Stimulated activated CD8-positive, alpha-beta memory T cell treated with anti-CD3 and anti-CD28 coated beads, Interleukin-15, amount 100 ng/mL, for 24 hours (primary cell): ENCODE results near the gene EPYC.
"Not testable (repeated sequence)": the region's sequence is repeated elsewhere in the genome, so short reads cannot be mapped to it uniquely, and the experiment has no call there.

Experiments
- DNase-seq: peaks from one replicate; pipeline ENCODE4 v3.0.0-alpha.2; 2020; ENCODE audit warnings: low read depth

The EPYC gene

DNA sequence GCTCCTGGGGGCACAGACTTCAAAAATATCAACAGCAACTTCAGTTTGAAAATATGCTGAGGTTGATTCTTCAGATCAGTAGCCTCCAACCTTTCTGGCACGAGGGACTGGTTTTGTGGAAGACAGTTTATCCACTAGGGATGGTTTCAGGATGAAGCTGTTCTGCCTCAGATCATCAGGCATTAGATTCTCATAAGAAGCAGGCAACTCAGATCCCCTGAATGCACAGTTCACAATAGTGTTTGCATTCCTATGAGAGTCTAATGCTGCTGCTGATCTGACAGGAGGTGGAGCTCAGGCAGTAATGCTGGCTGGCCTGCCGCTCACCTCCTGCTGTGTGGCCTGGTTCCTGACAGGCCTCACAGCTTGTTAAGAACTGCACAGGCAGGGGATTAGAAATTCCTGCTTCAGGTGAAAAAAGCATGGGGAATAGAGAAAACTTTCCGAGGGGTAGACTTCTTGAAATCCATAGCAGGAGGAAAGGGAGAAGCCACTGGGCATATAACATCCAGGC lies 12.8 kb downstream of the EPYC start:
- DNase-seq = no peak

DNA sequence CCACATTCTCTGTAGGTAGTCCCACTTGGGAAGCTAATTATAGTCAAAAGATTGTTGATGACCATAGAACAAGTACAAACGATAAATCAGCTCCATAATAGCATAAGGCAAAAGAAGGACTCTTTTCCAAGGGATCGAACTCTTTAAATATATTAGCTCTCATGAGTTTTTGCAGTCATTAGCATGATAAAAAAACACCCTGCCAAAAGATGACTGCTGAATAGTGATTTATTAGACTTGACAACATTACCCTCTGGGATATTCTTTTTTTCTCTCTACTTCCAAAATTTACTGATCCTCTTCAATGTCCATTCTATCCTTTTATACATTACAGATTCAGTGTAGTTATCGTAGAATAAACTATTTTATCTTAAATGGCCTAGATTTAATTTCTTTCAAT lies 14.2 kb downstream of the EPYC start:
- no peak for DNase-seq

DNA sequence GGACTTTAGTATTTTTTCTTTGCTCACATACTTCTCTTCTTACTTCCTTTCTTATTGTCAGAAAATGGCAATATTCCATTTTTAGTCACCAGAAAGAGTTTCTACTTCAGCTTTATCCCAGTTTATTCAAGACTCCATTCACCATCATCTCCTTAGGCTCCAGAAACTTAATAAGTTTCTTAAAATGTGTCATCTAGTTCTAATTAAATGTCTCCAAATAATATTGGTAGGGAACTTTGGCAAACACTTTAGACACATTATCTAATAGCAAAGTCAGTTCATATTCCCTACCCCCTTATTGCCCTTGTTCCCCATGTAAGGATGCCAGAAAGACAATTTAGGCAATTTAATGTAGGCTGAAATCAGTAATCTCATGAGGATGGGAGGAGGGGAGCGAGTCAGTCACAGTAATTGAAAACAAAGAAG lies 15.1 kb downstream of the EPYC start:
- no peak for DNase-seq

DNA sequence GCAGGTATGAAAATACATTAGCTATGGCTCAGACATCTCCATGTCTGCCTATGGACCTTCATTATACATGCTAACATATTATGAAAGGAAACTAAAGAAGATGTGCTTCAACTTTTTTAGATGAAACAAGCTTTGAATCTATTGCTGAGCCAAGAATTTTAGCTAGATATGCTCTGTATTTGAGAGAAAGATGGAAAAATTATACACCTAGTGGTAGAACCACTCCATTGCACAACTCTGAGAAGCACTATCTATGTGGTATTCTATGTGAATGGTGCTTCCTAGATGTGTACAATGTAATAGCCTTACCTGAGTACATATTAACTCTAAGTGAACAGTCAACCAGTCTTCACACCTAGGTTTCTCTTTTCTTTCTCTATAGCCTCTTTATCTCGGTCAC lies 17.3 kb downstream of the EPYC start:
- no peak for DNase-seq

DNA sequence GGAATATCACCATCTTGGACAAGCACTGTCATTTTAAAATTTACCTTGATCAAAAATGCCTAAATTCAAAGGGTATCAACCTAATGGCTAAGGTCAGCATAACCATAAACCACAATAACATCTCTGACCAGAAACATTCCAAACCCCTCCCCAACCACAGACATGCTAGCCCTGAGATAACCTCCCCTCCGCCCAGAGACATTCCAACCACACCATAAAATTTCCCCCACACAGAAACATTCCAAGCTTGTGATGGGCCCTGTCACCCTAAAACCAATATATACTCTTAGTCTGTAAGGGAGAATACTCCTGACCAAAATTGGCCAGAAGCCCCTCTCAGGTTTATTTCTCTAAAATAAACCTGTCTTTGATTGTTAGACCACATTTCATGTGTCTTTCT lies 17.7 kb downstream of the EPYC start:
- DNase-seq = no peak

DNA sequence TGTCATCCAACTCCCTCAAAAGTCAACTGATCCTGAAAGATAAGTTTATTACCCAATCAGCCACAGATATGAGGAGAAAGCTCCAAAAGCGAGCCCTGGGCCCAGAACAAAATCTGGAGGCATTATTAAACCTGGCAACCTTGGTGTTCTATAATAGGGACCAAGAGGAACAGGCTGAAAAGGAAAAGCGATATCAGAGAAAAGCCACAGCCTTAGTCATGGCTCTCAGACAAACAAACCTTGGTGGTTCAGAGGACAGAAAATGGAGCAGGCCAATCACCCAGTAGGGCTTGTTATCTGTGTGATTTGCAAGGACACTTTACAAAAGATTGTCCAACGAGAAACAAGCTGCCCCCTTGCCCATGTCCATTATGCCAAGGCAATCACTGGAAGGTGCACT lies 19.4 kb downstream of the EPYC start:
- DNase-seq = not testable (repeated sequence)

DNA sequence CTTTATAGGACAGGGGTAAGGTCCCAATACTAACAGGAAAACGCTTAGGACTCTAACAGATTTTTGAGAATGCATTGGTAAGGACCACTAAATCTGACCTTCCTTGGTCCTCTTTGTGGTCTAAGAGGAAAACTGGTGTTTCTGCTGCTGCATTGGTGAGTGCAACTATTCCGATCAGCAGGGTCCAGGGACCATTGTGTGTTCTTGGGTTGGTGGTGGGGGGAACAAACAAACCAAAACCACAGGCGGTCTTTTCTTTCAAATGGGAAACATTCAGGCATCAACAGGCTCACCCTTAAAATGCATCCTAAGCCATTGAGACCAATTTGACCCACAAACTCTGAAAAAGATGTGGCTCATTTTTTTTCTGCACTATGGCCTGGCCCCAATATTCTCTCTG lies 20.7 kb downstream of the EPYC start:
- no peak for DNase-seq

DNA sequence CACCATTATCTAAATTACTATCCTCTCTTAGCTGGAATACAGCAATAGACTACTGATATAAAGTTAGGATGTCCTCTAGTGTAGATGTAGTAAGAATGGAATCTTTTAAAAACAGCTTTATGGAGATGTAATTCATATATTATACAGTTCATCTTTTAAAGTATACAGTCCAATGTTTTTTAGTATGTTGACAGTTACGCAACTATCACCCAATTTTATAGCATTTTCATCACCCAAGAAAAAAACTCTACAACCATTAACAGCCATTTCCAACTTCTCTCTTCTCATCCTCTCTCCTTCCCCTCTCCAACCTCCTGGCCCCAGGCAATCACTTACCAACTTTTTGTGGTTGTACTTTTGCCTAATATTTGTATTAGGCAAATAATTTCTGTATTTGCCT lies 22.6 kb downstream of the EPYC start:
- DNase-seq = no peak

DNA sequence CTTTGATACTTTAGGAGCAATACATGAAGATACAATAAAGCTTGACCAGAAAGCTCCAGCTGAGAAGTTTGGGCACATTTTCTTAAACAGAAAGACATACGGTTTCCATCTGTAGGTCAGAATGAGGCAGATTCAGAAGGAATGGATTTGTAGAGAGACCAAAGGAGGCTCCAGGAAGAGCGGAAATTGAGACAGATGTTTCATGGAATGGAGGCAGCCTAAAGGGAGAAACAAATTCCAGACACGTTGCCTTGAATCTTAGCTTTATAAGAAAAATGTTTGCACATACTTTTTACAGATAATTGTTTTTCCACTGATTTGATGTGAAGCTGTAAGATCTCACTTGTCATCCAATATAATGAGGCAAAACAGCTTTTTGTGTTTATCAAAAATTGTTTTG lies 24.8 kb downstream of the EPYC start:
- no peak for DNase-seq

DNA sequence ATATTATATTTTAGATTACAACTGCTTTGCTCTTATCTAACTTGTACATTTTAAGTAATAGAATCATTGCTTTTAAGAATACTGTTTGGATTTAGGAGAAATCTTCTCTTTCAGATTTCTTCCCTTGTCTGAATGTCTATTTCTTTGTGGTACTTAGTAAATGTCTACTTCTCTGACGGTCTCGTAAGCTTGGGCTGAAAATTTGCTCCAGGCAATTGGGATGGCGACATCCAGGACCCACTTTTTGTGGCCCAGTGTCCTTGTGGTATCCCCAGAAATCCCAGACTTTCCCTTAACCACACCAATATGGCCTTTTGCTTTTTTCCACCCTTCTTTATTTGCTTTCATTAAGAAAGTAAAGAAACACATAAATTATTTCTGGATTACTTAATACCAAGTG lies 25.8 kb downstream of the EPYC start:
- no peak for DNase-seq

DNA sequence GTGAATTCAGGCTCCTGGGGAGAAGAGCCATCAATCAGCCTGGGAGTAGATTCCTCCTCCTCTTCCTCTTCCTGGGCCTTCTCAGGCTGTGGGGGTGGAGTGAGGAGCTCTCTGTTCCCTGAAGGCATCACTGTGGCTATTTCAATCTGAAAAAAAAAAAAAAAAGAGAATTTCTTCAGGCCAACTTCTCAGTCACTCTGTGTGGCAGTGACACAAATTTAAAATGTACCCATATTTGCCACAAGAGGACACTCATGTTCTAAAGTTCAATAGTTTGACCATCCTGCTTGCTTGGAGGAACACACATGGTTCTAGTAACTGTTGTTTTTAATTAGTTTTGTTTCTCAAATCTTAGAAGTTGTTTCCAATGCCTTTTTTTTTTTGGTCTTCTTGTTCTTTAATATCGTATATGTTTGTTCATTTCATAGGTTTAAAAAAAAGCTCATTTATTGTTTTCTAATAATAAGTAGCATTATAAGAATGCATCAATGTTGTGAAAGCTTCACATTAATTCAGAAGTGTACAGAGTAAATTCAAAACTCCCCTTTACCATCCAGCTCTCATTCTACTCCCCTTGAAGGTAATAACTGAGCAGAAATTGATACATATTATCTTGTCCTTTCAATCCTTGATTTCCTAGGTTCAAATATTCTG lies 26.5 kb downstream of the EPYC start:
- DNase-seq = no peak

DNA sequence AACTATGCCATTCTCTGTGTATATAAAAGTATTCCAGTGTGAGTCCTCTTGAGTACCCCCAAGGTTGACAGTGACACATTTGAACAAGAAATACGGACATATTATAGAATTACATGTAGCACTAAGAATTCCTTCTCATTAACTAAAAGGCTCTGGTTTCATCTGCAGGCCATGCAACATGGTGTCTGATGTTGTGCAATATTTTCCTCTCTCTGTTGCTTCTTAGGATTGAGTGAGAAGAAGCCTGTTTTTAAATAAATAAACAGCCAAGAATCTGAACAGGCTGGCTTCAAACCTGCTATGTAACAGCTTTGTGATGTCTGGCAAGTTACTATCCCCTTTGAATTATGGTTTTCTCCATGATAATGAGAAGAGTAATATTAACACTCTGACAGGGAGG lies 27.5 kb downstream of the EPYC start:
- DNase-seq = no peak

DNA sequence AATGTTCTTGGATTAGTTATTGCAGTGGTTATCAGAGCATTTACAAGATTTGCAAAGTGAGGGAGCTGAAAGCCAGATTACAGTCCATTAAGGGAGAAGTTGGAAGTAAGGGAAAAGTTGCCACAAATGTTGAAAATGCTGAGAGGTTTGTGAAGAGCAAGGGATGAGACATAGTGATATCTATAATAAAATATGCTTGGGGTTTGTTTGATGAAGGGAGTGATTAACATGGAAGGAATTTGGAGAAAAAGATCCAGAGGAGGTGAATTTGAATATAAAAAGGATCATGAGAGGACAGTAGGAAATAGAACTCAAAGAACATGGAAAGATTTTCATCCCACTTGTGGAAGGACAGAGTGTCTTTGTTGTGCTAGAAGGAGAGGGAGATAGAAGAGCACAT lies 30.5 kb downstream of the EPYC start:
- DNase-seq = no peak

DNA sequence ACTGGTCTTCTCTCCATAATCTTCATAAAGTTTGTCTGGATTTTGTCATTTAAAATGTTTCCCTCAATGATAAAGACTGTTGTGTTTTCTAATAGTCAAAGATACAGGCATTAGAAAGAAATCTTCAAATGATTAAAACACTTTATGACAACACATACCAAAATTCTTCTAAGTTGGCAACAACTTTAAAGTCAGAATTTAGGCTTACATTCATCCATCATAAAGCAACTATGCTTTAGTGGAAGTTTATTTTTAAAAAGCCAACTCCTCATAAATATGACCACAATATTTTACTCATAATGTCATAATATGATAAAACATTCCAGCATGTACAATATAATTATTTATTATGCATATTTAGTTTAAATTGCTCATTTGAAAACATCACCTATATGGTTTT lies 32.5 kb downstream of the EPYC start:
- no peak for DNase-seq

DNA sequence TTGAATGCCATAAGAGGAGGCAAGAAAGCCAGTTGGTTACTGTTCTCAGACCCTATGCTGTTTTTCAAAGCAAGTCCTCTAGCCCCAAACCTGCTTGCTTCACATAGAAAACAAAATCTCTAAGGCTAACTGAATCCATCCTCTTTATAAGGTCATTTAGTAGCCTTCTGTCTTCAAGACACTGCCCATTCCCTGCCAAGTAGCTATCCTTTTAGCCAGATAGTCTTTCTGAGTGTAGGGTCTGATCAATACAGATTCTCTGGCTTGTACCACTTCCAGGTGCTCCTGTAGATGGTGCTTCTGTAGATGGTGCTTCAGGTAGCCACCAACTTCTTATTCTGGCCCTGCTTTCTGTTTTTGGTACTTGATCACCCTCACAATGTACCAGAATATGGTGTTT lies 33.9 kb downstream of the EPYC start:
- no peak for DNase-seq

DNA sequence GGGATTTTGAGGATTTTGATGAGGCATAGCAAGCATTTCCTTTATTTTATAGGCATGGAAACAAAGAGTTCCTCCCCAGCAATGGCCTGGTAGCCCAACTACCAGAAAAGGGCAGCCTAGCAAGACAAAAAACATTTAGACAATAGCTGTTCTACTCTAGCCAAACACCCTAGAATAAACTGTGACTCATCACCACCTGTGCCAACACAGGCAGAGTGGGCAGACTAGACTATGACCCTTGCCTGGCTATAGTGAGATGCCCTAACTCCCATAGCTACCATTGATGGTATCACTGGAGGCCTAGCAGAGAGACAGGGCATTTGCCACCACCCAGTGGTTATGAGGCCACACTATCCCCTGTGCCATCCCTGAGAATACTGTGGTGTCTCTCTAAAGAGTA lies 34.3 kb downstream of the EPYC start:
- no peak for DNase-seq

DNA sequence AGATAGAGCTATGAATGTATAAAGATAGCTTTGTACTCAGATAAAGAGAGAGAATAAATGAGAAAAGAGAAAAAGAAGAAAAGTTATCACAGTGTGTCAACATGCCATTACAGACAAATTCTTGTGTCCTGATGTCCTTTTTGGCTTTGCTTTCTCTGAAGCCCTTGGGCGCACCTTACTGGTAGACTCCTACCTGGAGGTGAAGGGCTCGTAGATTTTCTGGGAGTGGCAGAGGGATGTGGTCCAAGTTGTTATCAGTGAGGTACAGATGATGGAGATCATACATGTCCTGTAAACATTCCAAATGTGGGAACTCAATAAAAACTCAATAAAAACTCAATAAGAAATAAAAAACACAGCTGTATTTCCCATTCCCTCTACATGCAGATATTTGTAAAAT lies 34.9 kb downstream of the EPYC start:
- no peak for DNase-seq

DNA sequence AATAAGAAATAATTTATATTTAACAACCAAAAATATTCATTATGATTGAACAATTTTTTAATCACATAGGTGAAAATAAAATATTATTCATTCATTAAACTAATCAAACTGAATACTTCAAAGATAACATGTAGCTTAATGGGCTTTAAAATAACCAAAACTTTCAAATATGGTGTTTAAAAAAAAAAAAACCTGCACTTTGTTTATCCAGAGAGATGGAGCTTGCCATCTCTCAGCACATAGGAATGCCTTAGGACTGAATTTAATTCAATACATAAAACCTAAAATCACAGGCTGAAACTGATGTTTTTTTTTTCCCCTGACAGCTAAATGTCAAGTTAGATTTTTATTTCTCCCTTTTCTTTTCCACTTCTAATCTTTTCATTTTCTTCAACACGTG lies 35.4 kb downstream of the EPYC start:
- no peak for DNase-seq

DNA sequence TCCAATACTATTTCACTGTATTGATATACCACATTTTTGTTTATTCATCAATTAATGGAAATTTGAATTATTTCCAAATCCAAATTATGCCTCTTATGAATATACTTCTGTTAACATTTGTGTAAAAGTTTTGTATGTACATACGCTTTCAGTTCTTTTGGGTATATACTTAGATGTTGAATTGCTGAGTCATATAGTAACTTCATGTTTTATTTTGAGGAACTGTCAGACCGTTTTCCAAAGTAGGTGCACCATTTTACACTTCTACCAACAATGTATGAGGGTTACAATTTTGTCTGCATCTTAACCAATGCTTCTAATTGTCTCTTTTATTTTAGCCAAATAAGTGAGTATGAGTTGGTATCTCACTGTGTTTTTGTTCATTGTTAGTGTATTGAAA lies 39.6 kb downstream of the EPYC start:
- DNase-seq = no peak

DNA sequence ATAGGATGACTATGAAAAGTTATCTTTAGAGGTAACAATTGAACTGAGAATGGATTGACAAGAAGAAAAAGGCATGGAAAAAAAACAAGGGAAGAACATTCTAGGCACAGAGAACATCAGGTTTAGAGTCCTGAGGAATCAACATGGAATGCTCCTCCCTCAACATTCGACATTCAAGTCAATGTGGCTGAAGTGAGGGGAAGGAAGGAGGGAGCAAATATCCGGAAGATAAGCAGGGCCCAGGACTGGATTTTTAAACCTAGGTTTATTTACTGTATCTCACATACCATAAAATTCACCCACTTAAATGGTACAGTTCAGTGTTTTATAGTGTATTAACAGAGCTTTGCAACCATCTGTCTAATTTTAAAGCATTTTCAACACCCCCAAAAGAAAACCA lies 40.2 kb downstream of the EPYC start:
- DNase-seq = no peak

DNA sequence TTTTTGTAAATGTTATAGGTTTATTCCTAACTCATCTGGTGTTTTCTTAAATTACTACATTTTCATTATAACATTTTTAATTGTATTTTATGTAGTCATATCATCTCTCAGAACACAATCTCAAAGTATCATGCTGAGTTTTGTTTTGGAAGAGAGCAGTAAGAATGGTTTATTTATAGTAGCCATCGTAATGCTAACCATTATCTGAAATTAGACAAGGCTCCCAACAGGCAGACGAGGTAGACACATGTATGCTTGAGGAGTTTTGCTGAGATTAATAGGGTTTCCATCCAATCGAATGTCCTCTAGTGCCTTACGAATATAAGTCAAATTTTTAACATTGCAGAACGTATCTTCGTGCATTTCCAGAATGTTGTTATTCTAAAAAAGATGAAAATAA lies 40.8 kb downstream of the EPYC start:
- DNase-seq = no peak

DNA sequence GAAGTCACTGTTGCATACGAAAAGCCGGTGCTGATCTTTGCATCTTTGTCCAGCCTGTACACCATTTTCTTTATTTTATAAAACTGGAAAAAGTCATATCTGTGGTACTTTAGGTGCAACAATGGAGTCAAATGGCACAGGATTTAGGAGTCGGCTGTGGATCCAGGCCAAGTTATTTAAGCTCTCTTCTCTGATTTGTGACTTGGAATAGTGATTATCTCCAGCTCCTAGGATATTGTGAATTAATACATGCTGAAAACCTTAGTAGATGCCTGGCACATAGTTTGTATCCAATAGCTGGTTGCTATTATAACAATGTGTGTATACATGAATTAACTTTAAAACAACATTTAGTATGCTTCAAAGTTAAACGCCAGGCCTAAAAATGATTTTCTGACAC lies 43.6 kb downstream of the EPYC start:
- no peak for DNase-seq

DNA sequence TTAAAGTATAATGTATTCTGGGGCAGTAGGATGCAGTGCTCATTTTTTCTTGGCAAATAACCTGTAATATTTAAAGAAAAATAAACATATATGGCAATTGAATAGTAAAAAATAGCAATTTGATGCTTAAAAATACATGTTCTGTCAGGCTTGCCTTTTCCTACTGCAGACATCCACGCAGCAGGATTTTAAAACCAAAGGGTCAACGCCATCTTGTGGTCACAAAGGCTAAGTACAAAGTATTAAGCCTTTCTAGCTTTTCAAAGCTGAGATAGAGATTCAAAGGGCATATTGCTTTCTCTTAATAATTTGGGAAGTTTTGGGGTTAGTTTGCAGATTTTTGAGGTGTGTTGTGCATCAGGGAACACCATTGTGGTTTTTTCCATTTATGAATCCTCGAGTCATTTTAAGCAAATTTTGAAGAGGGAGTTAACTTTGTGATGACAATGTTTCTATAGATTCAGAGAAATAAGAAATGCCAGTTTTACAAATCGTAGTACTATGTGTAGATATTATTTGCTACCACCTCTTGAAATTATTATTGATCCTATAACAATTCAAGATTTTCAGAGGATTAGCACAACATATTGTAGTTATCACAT lies 45.1 kb downstream of the EPYC start:
- no peak for DNase-seq

DNA sequence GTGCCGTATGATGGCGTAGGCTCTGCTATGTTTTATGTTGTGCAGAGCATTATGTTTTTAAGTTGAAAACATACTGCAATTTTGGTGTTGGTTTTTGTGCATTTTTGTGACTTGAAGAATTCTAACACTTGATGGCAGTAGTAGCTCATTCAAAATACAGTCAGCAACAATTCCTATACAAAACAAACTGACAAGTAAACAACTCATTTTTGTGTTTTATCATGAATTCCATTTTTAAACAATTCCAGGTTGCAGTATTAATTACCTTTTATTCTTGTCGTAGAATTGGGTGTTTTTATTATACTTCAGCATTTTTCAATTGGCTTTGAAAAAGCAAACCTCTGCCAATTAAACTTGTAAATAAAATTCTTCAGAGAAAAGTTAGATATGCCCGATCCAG lies 45.7 kb downstream of the EPYC start:
- no peak for DNase-seq
